Subcutaneous abdominal adipose tissue (tissue), 5 donors: ENCODE results near the gene IL17C.

Source experiments
- H3K27ac ChIP-seq: one replicate; pipeline ENCODE4 v1.7.0; 2013; ENCODE audit warnings: low read depth, mild to moderate bottlenecking, inconsistent platforms, low read length, moderate library complexity
- H3K27me3 ChIP-seq, 5 donors: one replicate each; pipeline ENCODE4 v1.7.0; 2013; ENCODE audit warnings: low read length in 5 of 5, inconsistent platforms in 1 of 5; ENCODE audit not compliant: control insufficient read depth in 5 of 5, insufficient read depth in 4 of 5
- H3K36me3 ChIP-seq, 5 donors: one replicate each; pipeline ENCODE4 v1.7.0; 2013; ENCODE audit warnings: low read length in 5 of 5; ENCODE audit not compliant: control insufficient read depth in 5 of 5, insufficient read depth in 5 of 5
- H3K4me1 ChIP-seq, 5 donors: one replicate each; pipeline ENCODE4 v1.7.0; 2013; ENCODE audit warnings: low read length in 5 of 5, mild to moderate bottlenecking in 3 of 5, moderate library complexity in 1 of 5; ENCODE audit not compliant: control insufficient read depth in 5 of 5, insufficient read depth in 5 of 5
- H3K4me3 ChIP-seq, 5 donors: one replicate each; pipeline ENCODE4 v1.7.0; 2013; ENCODE audit warnings: low read length in 5 of 5, low read depth in 1 of 5
- H3K9ac ChIP-seq, 5 donors: one replicate each; pipeline ENCODE4 v1.7.0; 2013; ENCODE audit warnings: low read length in 5 of 5, mild to moderate bottlenecking in 4 of 5, moderate library complexity in 3 of 5
- H3K9me3 ChIP-seq, 5 donors: one replicate each; pipeline ENCODE4 v1.7.0; 2013; ENCODE audit warnings: low read length in 5 of 5; ENCODE audit not compliant: control insufficient read depth in 5 of 5
- donor health status: healthy.
- donor health status: healthy.
- donor health status: healthy.
- donor health status: healthy.
- donor health status: healthy.

The IL17C gene

GRCh38 chr16:88638323-88639230 lies at the start of gene IL17C:
Gene IL17C, plus strand, starts transcription at chr16:88638572. Its CDS starts 70 bp downstream, at chr16:88638642.
- Histone ChIP-seq H3K9me3 (no peaks in the 10 kb centered on the region), H3K4me3 (no peak within 1 kb of the TSS), H3K36me3 (peaks cover 0 to 2% (median under 1%) of the 10 kb centered on the region in 5 donors), H3K27me3 (peaks cover 39 to 51% (median 46%) of the 10 kb centered on the region in 5 donors), H3K27ac (no peak within 1 kb of the TSS), H3K9ac (no peak within 1 kb of the TSS), H3K4me1 (peaks cover 0 to 27% (median 17%) of the 10 kb centered on the region in 5 donors)

DNA sequence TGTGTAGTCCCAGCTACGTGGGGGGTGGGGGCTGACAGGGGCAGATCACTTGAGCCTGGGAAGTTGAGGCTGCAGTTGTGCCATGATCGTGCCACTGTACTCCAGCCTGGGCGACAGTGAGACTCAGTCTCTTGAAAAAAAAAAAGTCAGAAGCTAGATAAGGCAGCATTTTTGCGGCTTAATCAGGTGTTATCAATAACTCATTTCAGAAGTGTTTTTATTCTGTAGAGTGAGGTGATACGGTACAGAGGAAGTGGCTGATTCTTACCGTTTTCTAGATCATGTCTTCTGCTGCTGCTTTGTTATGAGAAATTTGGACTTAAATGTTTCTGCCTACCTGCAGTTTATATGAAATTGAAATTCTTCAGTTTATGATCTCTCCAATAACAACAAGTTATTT lies 49.6 kb upstream of the IL17C start:
- H3K27ac ChIP-seq, result no peak overlapping the region

DNA sequence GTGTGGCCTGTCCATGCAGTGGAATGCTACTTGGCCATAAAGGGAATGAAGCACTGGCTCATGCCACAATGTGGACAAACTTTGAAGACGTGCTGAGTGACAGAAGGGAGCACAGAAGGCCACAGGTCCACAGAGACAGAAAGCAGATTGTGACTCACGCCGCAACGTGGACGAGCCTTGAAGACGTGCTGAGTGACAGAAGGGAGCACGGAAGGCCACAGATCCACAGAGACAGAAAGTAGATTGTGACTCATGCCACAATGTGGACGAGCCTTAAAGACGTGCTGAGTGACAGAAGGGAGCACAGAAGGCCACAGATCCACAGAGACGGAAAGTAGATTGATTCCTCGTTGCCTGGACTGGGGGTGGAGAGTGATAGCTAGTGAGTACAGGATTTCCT lies 48.9 kb upstream of the IL17C start:
- Histone ChIP-seq H3K4me1 (peaks cover 0 to 7% (median 2%) of the 10 kb centered on the region in 5 donors), H3K36me3 (peaks cover 15 to 61% (median 53%) of the 10 kb centered on the region in 5 donors), H3K9me3 (no peaks in the 10 kb centered on the region), H3K27ac (no peak overlapping the region), H3K9ac (no peak overlapping the region), H3K4me3 (no peak overlapping the region), H3K27me3 (no peaks in the 10 kb centered on the region)

More for the DNA sequence above, 49.6 kb upstream of the IL17C start:
- Histone ChIP-seq H3K4me1 (peaks cover 0 to 7% (median 0%) of the 10 kb centered on the region in 5 donors), H3K27me3 (no peaks in the 10 kb centered on the region), H3K9me3 (no peaks in the 10 kb centered on the region), H3K36me3 (peaks cover 15 to 58% (median 51%) of the 10 kb centered on the region in 5 donors), H3K9ac (no peak overlapping the region), H3K4me3 (no peak overlapping the region)

GRCh38 chr16:88591577-88592021 lies 46.8 kb upstream of the IL17C start:
- Histone ChIP-seq H3K4me3 (no peak overlapping the region), H3K9me3 (no peaks in the 10 kb centered on the region), H3K36me3 (peaks cover 15 to 56% (median 47%) of the 10 kb centered on the region in 5 donors), H3K27me3 (no peaks in the 10 kb centered on the region), H3K9ac (no peak overlapping the region), H3K4me1 (peaks cover 0 to 7% (median 2%) of the 10 kb centered on the region in 5 donors), H3K27ac (no peak overlapping the region)

DNA sequence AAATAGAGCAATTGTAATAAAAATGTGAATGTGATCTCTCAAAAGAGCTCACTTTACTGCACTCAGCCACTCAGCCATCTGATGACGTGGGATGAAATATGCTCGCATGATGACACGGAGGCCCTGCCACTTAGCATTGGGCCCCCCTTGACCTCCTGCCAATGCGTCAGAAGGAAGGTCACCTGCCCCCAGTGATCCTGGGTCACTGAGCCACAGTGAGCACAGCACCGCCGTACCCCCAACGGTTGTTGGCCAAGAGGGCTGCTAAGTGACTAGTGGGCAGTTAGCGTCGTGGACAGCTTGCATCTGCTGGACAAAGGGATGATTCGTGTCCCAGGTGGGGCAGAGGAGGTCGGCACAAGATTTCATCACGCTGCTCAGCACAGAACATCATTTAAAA lies 45.3 kb upstream of the IL17C start:
- H3K9ac ChIP-seq, result no peak overlapping the region
- no peak overlapping the region for H3K4me3 ChIP-seq
- peaks cover 0 to 7% (median 2%) of the 10 kb centered on the region in 5 donors for H3K4me1 ChIP-seq
- H3K36me3 ChIP-seq, result peaks cover 10 to 43% (median 37%) of the 10 kb centered on the region in 5 donors
- H3K9me3 ChIP-seq, result no peaks in the 10 kb centered on the region
- H3K27me3 ChIP-seq, result no peaks in the 10 kb centered on the region
- no peak overlapping the region for H3K27ac ChIP-seq

DNA sequence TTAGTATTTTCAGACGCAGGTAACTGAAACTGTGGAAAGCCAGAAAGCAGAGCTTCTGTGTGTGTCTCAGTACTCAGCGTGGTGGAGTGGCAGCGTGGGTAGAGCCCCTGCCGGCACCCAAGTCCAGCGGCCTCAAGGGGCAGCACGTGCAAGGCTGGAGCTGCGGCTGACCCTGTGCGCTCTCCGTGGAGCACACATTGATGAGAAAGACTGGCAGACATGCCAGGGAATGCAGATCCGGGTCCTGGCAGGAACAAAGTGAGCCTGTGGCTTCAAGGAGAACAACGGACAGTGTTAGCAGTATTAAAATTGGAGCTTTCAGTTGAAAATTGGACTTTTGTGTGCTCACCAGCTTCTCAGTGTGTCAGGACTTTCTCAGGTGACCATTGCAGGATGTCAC lies 44.9 kb upstream of the IL17C start:
- peaks cover 0 to 7% (median 6%) of the 10 kb centered on the region in 5 donors for H3K4me1 ChIP-seq
- no peaks in the 10 kb centered on the region for H3K9me3 ChIP-seq
- no peak overlapping the region for H3K4me3 ChIP-seq
- no peak overlapping the region for H3K9ac ChIP-seq
- no peaks in the 10 kb centered on the region for H3K27me3 ChIP-seq
- peaks cover 10 to 43% (median 36%) of the 10 kb centered on the region in 5 donors for H3K36me3 ChIP-seq
- no peak overlapping the region for H3K27ac ChIP-seq

GRCh38 chr16:88593910-88594309 lies 44.5 kb upstream of the IL17C start:
- Histone ChIP-seq H3K9ac (no peak overlapping the region), H3K9me3 (no peaks in the 10 kb centered on the region), H3K27me3 (no peaks in the 10 kb centered on the region), H3K4me3 (no peak overlapping the region), H3K4me1 (peaks cover 0 to 11% (median 8%) of the 10 kb centered on the region in 5 donors), H3K27ac (no peak overlapping the region), H3K36me3 (peaks cover 10 to 43% (median 35%) of the 10 kb centered on the region in 5 donors)

DNA sequence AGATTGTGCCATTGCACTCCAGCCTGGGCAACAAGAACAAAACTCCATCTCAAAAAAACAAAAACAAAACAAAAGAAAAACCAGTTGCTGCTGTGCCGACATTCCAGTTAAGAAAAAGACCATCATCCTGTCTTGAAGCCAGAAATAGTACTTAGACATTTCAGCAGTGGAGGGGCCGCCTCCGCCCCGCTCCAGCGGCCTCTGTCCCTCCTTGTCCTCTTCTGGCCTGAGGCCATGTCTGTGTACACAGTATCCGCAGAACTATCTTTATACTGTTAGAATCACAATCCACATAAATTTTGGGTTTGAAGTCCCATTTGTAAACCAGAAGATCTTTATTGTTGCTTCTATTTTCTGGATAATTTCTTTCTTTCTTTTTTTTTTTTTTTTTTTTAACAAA lies 43.3 kb upstream of the IL17C start:
- Histone ChIP-seq H3K9ac (no peak overlapping the region), H3K9me3 (no peaks in the 10 kb centered on the region), H3K4me1 (peaks cover 0 to 23% (median 19%) of the 10 kb centered on the region in 5 donors), H3K36me3 (peaks cover 2 to 43% (median 35%) of the 10 kb centered on the region in 5 donors), H3K27me3 (no peaks in the 10 kb centered on the region), H3K27ac (no peak overlapping the region), H3K4me3 (no peak overlapping the region)

DNA sequence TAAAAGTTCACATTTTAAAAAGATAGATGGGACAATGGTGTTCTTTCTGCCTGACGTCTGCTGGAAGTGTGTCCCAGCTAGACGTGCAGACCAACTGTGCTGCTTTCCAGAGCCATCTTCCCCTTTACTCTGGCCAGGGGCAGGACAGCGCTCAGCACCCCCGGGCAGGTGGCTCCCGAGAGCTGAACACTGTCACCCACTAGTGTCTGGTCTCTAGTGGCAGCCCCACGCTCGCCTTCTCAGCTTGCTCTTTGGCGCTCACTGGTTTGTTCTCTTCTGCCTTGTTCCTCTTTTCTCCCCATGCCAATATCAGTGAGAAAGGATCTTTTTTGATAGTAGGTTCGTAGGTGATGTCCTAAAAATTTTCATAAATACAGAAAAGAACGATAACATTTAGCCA lies 42.5 kb upstream of the IL17C start:
- no peak overlapping the region for H3K27ac ChIP-seq
- H3K4me1 ChIP-seq, result peaks cover 2 to 29% (median 21%) of the 10 kb centered on the region in 5 donors
- H3K27me3 ChIP-seq, result no peaks in the 10 kb centered on the region
- H3K9me3 ChIP-seq, result no peaks in the 10 kb centered on the region
- peaks cover 0 to 47% (median 39%) of the 10 kb centered on the region in 5 donors for H3K36me3 ChIP-seq
- no peak overlapping the region for H3K9ac ChIP-seq
- no peak overlapping the region for H3K4me3 ChIP-seq

- H3K4me1 ChIP-seq, result peaks cover 2 to 29% (median 20%) of the 10 kb centered on the region in 5 donors
- H3K27me3 ChIP-seq, result no peaks in the 10 kb centered on the region
- H3K27ac ChIP-seq, result no peak overlapping the region
- no peak overlapping the region for H3K4me3 ChIP-seq
- H3K36me3 ChIP-seq, result peaks cover 0 to 53% (median 44%) of the 10 kb centered on the region in 5 donors
- H3K9ac ChIP-seq, result no peak overlapping the region
- H3K9me3 ChIP-seq, result no peaks in the 10 kb centered on the region
These were observed 41.9 kb upstream of the IL17C start for GRCh38 chr16:88596483-88596882.
